ENCODE measurements around the gene SLC35G6. TPM values are rescaled to one million over a fixed set of nuclear protein-coding genes. Genes with fewer than 3 reads are reported as not detected.

The SLC35G6 gene
- total and polyA plus RNA-seq, 2 of the 13 experiments (the other 11 are each of a cell fraction or from before 2014, with no cell fraction given), result 0.07 TPM; not detected in 1

DNA sequence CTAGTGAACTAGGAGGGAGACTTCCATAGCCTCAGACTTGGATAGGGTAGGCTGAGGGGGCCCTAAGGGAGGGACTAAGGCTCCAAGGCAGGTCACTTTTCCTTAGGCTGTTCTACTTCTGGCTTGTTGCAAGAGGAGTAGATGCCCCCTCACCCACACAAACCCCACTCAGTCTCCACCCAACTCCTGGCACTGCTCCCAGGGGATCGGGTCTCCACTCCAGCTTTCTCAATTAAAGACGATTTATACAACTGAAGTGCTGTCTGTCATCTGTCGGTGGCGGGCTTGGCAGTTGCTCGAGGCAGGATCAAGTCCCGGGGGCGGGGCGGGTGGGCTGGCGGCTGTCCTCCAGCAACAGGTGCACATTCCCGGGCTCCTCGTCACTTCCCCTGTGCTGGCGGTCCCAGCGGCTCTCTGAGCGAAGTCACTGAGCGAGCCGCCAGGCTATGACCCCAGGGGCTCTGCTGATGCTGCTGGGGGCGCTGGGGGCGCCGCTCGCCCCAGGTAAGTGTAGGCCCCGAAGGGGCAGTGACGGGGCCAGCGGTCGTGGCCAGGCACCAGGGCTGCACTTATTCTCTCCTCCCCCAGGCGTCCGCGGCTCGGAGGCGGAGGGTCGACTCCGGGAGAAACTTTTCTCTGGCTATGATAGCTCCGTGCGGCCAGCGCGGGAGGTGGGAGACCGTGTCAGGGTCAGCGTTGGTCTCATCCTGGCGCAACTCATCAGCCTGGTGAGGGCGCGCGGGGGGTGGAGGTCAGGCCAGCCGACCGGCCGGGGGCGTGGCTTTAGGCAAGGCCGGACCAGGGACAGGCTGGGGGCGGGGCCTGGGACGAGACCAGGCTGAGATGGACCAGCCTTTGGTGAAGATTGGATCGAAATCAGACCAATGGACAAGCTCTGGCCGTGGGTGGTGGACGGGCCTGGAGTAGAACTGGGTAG, 36.3 kb upstream of the SLC35G6 start, which contains the start of gene CHRNB1 (continued):
- TF ChIP-seq ZNF205 (CRISPR knock-in tag; IDR thresholded peaks at IDR 0.05) (no peak), ZNF672 (CRISPR knock-in tag; IDR thresholded peaks at IDR 0.05) (no peak), ZEB1 (IDR thresholded peaks at IDR 0.05; ENCODE audit: insufficient replicate concordance, low read depth) (peak; percentile 83), ZBTB26 (CRISPR knock-in tag; IDR thresholded peaks at IDR 0.05; ENCODE audit: borderline replicate concordance) (no peak; the same call in 1 of the 2 replicates), SMARCC2 (IDR thresholded peaks at IDR 0.05) (no peak), ZMAT5 (CRISPR knock-in tag; IDR thresholded peaks at IDR 0.05; ENCODE audit: borderline replicate concordance, low read depth) (no peak), ASH2L (IDR thresholded peaks at IDR 0.05; ENCODE audit: insufficient read length, low read depth, low read length) (peak; percentile 54), ZNF883 (CRISPR knock-in tag; IDR thresholded peaks at IDR 0.05; ENCODE audit: not compliant biosample characterization) (no peak), ZNF138 (CRISPR knock-in tag; IDR thresholded peaks at IDR 0.05; ENCODE audit: low read depth) (no peak), ZNF7 (CRISPR knock-in tag; IDR thresholded peaks at IDR 0.05) (no peak), ZNF331 (CRISPR knock-in tag; IDR thresholded peaks at IDR 0.05) (peak; percentile 33; the same call in 1 of the 2 replicates), ZNF619 (CRISPR knock-in tag; IDR thresholded peaks at IDR 0.05) (no peak), FOXO1 (CRISPR knock-in tag; IDR thresholded peaks at IDR 0.05) (no peak), TIGD3 (CRISPR knock-in tag; IDR thresholded peaks at IDR 0.05; ENCODE audit: borderline replicate concordance) (no peak), ZNF780A (CRISPR knock-in tag; IDR thresholded peaks at IDR 0.05) (no peak), SRY (CRISPR knock-in tag; IDR thresholded peaks at IDR 0.05) (0 out of 2 replicates have a peak, but pooled peaks have one; percentile 47), HOXA9 (CRISPR knock-in tag; IDR thresholded peaks at IDR 0.05; ENCODE audit: borderline replicate concordance) (no peak), PPARG (CRISPR knock-in tag; conservative IDR thresholded peaks at IDR 0.05) (0 out of 2 replicates have a peak, but pooled peaks have one; percentile 19), AGO2 (optimal IDR thresholded peaks at IDR 0.05; ENCODE audit: low read depth, low read length) (no peak), MIXL1 (CRISPR knock-in tag; IDR thresholded peaks at IDR 0.05) (0 out of 2 replicates have a peak, but pooled peaks have one; percentile 12), ZNF350 (CRISPR knock-in tag; IDR thresholded peaks at IDR 0.05; ENCODE audit: borderline replicate concordance, low read depth) (peak; percentile 65; the same call in 1 of the 2 replicates)
- TF ChIP-seq, protein P1, sequence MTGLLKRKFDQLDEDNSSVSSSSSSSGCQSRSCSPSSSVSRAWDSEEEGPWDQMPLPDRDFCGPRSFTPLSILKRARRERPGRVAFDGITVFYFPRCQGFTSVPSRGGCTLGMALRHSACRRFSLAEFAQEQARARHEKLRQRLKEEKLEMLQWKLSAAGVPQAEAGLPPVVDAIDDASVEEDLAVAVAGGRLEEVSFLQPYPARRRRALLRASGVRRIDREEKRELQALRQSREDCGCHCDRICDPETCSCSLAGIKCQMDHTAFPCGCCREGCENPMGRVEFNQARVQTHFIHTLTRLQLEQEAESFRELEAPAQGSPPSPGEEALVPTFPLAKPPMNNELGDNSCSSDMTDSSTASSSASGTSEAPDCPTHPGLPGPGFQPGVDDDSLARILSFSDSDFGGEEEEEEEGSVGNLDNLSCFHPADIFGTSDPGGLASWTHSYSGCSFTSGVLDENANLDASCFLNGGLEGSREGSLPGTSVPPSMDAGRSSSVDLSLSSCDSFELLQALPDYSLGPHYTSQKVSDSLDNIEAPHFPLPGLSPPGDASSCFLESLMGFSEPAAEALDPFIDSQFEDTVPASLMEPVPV (CRISPR knock-in tag; IDR thresholded peaks at IDR 0.05), result no peak
- TF ChIP-seq, protein P2, sequence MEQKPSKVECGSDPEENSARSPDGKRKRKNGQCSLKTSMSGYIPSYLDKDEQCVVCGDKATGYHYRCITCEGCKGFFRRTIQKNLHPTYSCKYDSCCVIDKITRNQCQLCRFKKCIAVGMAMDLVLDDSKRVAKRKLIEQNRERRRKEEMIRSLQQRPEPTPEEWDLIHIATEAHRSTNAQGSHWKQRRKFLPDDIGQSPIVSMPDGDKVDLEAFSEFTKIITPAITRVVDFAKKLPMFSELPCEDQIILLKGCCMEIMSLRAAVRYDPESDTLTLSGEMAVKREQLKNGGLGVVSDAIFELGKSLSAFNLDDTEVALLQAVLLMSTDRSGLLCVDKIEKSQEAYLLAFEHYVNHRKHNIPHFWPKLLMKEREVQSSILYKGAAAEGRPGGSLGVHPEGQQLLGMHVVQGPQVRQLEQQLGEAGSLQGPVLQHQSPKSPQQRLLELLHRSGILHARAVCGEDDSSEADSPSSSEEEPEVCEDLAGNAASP (CRISPR knock-in tag; IDR thresholded peaks at IDR 0.05; ENCODE audit: borderline replicate concordance), result peak; percentile 73; the same call in 1 of the 2 replicates

Measured in HepG2 (cell line).